22Rv1 (cell line): ENCODE measurements around the gene RARRES2.
"Not testable (repeated sequence)": the region's sequence is repeated elsewhere in the genome, so short reads cannot be mapped to it uniquely, and the experiment has no call there.

Experiments used
- H3K27ac ChIP-seq: fragments of 450-650 bp; 2 replicates; pipeline ENCODE4 v1.5.1; 2017

Gene RARRES2

DNA sequence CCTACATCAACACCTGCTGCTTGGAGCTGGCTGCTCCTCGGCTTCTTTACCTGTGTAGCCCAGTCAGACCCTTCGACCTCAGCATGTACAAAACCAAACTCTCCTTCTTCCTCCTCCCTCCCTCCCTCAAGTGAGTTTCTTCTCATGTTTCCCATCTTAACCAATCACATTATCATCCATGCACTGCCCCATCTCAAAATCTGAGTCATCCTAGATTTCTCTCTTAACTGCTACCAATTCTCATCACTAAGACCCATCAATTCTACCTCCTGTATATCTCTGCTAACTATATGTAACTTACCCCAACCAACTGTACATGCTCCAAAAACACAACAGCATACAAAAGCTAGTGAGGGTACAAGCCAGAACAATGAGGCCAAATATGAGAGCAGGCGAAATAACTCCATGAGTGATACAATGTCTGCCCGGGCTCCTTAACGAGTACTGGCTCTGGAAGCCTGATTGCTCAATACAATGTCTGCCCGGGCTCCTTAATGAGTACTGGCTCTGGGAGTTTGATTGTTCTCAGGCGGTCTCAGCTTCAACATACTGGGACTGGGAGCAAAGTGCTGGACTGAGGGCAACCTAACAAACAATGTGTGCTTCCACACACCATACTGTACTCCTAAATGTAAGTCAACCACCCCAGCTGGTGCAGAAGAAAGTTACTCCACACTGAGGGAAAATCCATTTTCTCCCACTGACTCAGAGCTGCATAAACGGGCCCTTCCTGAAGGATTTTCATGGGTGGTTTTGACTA, 36.8 kb downstream of the RARRES2 start:
- not testable (repeated sequence) for H3K27ac ChIP-seq

DNA sequence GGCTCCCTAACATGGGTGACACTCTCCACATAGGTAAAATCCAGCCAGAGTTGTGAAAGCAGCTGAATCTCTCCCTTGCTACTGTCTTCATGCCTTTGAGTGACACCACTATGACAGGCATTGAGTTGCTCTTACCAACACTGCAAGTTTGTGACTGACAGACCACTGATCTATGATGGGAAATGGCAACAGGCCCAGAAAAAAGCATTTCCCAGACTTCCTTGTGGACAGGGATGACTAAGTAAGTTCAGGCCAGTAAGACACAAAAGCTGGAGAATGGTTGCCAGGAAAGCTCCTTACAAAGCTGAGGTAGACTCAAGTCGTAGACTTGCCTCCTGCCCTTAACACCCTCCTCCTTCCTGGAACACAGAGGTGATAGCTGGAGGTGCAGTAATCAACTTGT, 38.5 kb downstream of the RARRES2 start:
- not testable (repeated sequence) for H3K27ac ChIP-seq

DNA sequence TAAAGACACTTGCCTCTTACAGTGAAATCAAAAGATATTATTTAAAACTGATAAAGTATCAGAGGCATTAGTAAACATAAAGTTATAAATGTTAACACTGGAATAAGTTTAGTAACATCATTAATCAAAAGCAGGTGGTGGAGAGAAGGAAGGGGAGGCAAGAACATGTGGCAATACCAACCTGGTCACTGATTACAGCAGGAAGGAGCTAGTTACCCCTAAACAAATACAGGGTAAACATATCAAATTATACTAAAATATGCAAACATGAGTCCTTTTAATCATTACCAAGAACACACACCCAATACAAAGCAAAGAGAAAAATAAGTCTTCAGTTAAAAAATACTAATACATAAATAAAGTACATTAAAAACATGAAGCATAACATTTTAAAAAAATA, 43.5 kb downstream of the RARRES2 start:
- H3K27ac ChIP-seq, result not testable (repeated sequence)

DNA sequence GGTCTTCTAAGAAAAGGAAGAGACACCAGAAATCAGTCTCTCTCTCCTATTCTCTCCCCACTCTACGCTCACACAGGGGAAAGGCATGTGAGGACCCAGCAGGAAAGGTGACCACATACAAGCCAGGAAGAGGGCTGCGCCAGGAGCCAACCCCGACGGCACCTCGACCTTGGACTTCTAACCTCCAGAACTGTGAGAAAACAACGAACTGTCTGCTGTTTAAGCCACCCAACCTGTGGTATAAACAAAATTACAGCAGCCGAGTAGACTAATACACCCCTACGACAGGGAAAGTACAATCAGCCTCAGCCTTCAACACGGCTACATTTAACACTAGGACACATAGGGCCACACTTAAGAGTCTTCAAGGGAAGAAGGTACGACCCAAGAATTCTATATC, 44.6 kb downstream of the RARRES2 start:
- not testable (repeated sequence) for H3K27ac ChIP-seq

DNA sequence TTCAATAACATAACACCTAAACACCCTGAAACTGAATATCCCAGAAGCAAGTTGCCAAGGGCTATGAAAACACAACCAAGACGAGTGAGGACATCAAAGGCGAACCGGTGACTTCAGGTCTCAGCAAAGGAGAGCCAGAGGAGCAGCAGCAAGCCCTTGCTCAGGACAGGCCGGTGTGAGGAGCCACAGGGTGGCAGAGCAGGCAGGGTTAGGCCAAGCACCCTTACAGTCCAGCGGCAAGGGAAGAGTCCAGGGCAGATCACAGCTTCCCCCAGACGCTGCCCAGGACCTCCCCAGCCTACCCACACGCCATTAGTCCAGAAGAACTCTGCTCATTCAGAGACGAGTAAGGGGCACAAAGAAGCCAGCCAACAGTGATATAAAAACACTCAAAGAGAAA, 45.8 kb downstream of the RARRES2 start:
- H3K27ac ChIP-seq, result not testable (repeated sequence)

DNA sequence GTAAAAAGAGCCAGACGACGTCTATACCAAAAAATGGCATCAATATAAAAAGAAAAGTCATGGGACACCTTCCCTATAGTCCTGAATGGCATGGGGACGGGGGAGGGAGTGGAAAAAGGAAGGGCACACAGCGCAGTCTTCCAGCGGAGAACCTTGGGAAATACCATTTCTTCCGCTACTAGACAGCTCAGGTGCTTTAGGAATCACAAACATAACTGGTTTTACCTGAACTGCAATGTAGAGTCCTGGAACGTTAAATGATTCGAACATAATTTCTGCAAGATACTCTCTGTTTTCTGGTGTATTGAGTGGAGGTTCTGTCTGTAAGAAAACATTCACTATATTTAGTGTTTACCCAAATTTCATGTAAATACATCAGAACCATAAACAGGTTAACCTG, 46.4 kb downstream of the RARRES2 start:
- H3K27ac ChIP-seq, result not testable (repeated sequence)

DNA sequence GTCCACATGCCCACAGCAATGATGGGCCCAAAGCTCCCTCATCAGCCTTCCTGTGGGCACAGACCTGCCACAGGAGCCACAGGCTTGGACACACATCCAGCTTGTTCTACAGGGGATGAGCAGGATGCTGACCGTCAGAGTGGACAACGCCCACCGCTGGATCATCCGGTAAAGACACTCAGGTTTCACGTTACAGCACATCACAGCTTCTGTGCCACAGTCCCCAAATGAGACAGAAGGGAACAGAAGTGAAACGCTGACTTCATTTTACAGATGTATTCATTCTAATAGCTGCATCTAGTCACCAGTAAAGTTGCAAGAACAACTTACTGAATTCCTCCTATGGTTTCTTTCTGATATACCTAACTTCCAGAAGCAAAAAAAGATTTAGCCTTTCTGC, 51.1 kb downstream of the RARRES2 start:
- not testable (repeated sequence) for H3K27ac ChIP-seq

DNA sequence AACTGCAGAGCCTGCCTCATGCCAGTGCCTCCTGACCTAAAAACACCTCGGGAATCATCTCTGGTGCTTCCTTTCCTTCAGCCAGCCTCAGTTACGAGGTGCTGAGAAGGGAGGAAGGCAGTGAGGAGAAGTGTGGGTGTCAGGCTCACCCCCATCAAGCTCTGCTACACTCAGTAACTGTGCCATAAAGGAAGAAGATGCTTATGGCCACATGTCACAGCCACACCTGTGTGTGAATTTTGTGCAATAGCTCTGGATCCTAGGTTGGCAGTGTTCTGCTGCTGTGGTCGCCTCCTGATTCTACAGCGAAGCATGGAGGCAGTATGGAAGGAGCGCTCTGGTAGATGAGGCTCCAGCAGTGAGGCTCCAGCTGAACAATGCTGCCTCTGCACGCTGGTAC, 52.6 kb downstream of the RARRES2 start:
- not testable (repeated sequence) for H3K27ac ChIP-seq
